B cell (primary cell): ENCODE measurements around the gene TXN.

Experiments
- CTCF ChIP-seq: fragments of 200-600 bp; IDR thresholded peaks from one replicate; pipeline ENCODE4 v1.8.0; 2022; ENCODE audit warnings: antibody characterized with exemption, mild to moderate bottlenecking
- EZH2 ChIP-seq: IDR thresholded peaks from 2 replicates; pipeline ENCODE4 v1.6.1; 2012; ENCODE audit warnings: borderline replicate concordance, low read depth, mild to moderate bottlenecking, moderate library complexity, low read length; ENCODE audit not compliant: insufficient read depth, poor library complexity, severe bottlenecking

GRCh38 chr9:110258690-110259091 is 2.4 kb upstream of the TXN start:
- no peak for TF ChIP-seq CTCF
- TF ChIP-seq EZH2, result no peak
